HL-60 (cell line): ENCODE results near the gene PLA2G4C.

Source experiments
- DNase-seq, 2 experiments: peaks; one replicate each; pipeline ENCODE4 v3.0.0-alpha.2; 2010 to 2020; ENCODE audit warnings: low read depth in 1 of 2, low spot score in 1 of 2
- H3K27ac ChIP-seq: fragments of 250-450 bp; sonication (Bioruptor Pico); replicated peaks from 2 replicates; pipeline ENCODE4 v1.5.1; 2020; ENCODE audit warnings: mild to moderate bottlenecking, moderate library complexity
- H3K27me3 ChIP-seq: fragments of 250-450 bp; sonication (Bioruptor Pico); 2 replicates; pipeline ENCODE4 v1.5.1; 2021; ENCODE audit warnings: mild to moderate bottlenecking, moderate library complexity; ENCODE audit not compliant: insufficient read depth, poor library complexity, severe bottlenecking
- H3K4me3 ChIP-seq: replicated peaks from 2 replicates; pipeline ENCODE4 v1.5.1; 2011; ENCODE audit warnings: mild to moderate bottlenecking, control low read depth, low read length; ENCODE audit not compliant: insufficient read depth
- CTCF ChIP-seq: IDR thresholded peaks from one replicate; pipeline ENCODE4 v1.5.1; 2011; ENCODE audit warnings: low read length, control low read depth, inconsistent platforms; ENCODE audit not compliant: insufficient read depth
- GABPA ChIP-seq: IDR thresholded peaks from 2 replicates; pipeline ENCODE4 v1.6.1; 2012; ENCODE audit warnings: low read depth
- POLR2AphosphoS5 ChIP-seq: IDR thresholded peaks from 2 replicates; pipeline ENCODE4 v1.6.1; 2012; ENCODE audit warnings: low read depth
- REST ChIP-seq: IDR thresholded peaks from 2 replicates; pipeline ENCODE4 v1.6.1; 2012; ENCODE audit warnings: low read depth; ENCODE audit not compliant: insufficient replicate concordance
- SPI1 ChIP-seq: IDR thresholded peaks from 2 replicates; pipeline ENCODE4 v1.6.1; 2012; ENCODE audit warnings: low read depth, mild to moderate bottlenecking, borderline replicate concordance

PLA2G4C gene

GRCh38 chr19:48029431-48029830, 81.2 kb downstream of the PLA2G4C start:
- Histone ChIP-seq H3K27me3 (no peaks in the 10 kb centered on the region), H3K4me3 (no peak overlapping the region), H3K27ac (no peak overlapping the region)
- TF ChIP-seq POLR2AphosphoS5 (no peak), REST (no peak), SPI1 (no peak), CTCF (no peak), GABPA (no peak)
- DNase-seq = no peak

GRCh38 chr19:48025480-48025879, 85.1 kb downstream of the PLA2G4C start:
- H3K27me3 ChIP-seq = no peaks in the 10 kb centered on the region
- DNase-seq = no peak

GRCh38 chr19:48023518-48023917, 87.1 kb downstream of the PLA2G4C start:
- no peaks in the 10 kb centered on the region for H3K27me3 ChIP-seq
- DNase-seq = no peak
- no peak overlapping the region for H3K4me3 ChIP-seq
- no peak for TF ChIP-seq SPI1
- TF ChIP-seq CTCF = no peak
- TF ChIP-seq GABPA = no peak
- TF ChIP-seq REST = no peak
- TF ChIP-seq POLR2AphosphoS5 = no peak
- H3K27ac ChIP-seq = no peak overlapping the region

More at GRCh38 chr19:48025480-48025879, 85.1 kb downstream of the PLA2G4C start:
- Histone ChIP-seq H3K27ac (no peak overlapping the region), H3K4me3 (no peak overlapping the region)
- no peak for TF ChIP-seq REST
- TF ChIP-seq GABPA = no peak
- TF ChIP-seq SPI1 = no peak
- no peak for TF ChIP-seq POLR2AphosphoS5
- TF ChIP-seq CTCF = no peak
